Fibroblast of gingiva (primary cell): ENCODE results near the gene MSL1.
"Not testable (repeated sequence)": the region's sequence is repeated elsewhere in the genome, so short reads cannot be mapped to it uniquely, and the experiment has no call there.

Experiments used
- DNase-seq: peaks from one replicate; pipeline ENCODE4 v3.0.0-alpha.2; 2011; ENCODE audit warnings: low read depth

MSL1 gene

GRCh38 chr17:40130352-40131042, 8.7 kb downstream of the MSL1 start:
- peak; percentile 69 for DNase-seq

- DNase-seq: no peak
Observed at GRCh38 chr17:40134184-40134583, 12.4 kb downstream of the MSL1 start.

GRCh38 chr17:40135817-40136216, 14.0 kb downstream of the MSL1 start:
- DNase-seq: no peak

- DNase-seq: no peak
Observed at GRCh38 chr17:40139566-40140058, 17.8 kb downstream of the MSL1 start.

- not testable (repeated sequence) for DNase-seq
Observed at GRCh38 chr17:40143166-40143565, 21.4 kb downstream of the MSL1 start.

GRCh38 chr17:40145476-40145875, 23.7 kb downstream of the MSL1 start:
- DNase-seq: no peak

- DNase-seq: no peak
Observed at GRCh38 chr17:40148527-40148926, 26.8 kb downstream of the MSL1 start.

GRCh38 chr17:40150276-40150675, 28.5 kb downstream of the MSL1 start:
- no peak for DNase-seq

GRCh38 chr17:40151414-40151963, 29.7 kb downstream of the MSL1 start:
- no peak for DNase-seq

- DNase-seq: no peak
Observed at GRCh38 chr17:40153603-40154236, 31.9 kb downstream of the MSL1 start.

- DNase-seq: peak; percentile 37
Observed at GRCh38 chr17:40157973-40158372, 36.2 kb downstream of the MSL1 start.

- no peak for DNase-seq
Observed at GRCh38 chr17:40158438-40159013, 36.8 kb downstream of the MSL1 start.

GRCh38 chr17:40159456-40159855, 37.7 kb downstream of the MSL1 start:
- DNase-seq: no peak

- DNase-seq: no peak
Observed at GRCh38 chr17:40167685-40168261, 46.0 kb downstream of the MSL1 start.

- DNase-seq: peak; percentile 61
Observed at GRCh38 chr17:40168262-40168832, 46.6 kb downstream of the MSL1 start.

GRCh38 chr17:40170325-40170724, 48.6 kb downstream of the MSL1 start:
- DNase-seq: no peak

- DNase-seq: no peak
Observed at GRCh38 chr17:40171750-40172149, 50.0 kb downstream of the MSL1 start.

GRCh38 chr17:40173091-40173777, 51.5 kb downstream of the MSL1 start:
- no peak for DNase-seq

GRCh38 chr17:40173778-40174135, 52.0 kb downstream of the MSL1 start:
- no peak for DNase-seq

GRCh38 chr17:40174514-40174913, 52.7 kb downstream of the MSL1 start:
- DNase-seq: no peak

GRCh38 chr17:40175928-40176753, 54.4 kb downstream of the MSL1 start:
- no peak for DNase-seq
